HS-27A (cell line): ENCODE results near the gene MAD1L1.
"Not testable (repeated sequence)": the region's sequence is repeated elsewhere in the genome, so short reads cannot be mapped to it uniquely, and the experiment has no call there.

ENCODE experiments used
- DNase-seq: peaks from one replicate; pipeline ENCODE4 v3.0.0-alpha.2; 2012; ENCODE audit warnings: low read depth, missing footprints

The MAD1L1 gene

DNA sequence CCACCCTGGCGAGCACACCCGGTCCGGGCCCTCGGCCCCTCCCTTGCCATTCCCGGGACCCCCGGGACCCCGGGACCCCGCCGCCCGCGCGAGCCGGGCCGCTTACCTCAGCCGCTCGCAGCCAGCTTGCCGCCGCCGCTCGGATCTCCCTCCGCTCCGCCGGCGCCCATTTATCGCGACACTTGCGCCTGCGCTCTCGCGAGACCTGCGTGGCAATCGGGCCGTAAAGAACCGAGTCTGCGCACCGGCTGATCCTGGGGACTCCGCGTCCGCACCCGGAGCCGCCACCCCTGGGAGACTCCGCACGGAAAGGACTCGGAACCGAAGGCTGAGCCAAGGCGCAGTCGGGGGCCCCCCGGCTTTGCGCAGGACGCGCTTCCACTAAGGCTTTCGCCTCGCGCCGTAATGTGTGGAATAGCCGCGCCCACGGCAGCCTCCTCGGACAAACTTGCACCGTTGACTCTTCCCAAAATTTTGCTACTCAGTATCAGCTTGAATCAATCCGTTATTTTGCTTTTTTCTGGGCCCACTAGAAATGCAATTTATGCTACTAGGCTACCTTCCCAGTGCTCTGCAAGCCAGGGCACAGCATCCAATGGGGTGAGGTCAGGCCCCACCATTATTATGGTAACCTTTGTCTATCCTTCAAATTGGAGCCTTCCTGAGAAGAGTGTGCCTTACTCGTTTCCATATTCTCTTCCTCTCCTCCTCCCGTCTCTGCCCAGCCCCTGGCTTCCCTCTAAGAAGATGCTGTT, at the start of gene MAD1L1:
Gene MAD1L1, minus strand, starts transcription at position 180 of the 755 bp plus-strand sequence. CDS start 2,812 bp downstream, outside the sequence.
- DNase-seq: peak; percentile 84

DNA sequence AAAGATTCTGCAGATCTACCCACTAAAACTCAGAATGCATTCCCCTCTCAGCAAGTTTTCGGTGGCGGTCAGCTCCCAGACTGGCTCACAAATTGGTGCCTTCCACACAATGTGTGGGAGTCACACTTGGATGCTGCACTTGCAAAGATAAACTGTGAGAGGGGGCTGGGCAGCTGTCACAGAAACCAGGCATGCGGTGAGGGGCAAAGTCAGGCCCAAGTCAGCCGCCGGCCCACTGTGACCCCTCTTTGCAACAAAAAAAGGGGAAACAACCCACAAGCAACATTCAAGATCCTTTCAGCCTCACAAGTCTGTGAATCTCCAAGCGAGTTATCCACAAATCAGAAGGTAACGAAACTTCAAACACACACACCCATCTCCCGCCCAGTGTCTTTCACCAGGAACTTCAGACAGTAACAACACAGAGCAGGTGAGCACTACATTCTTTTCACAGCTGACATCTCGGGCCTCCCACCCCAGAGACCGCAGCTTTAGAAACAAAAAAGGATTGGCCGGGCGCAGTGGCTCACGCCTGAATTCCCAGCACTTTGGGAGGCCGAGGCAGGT, 49.5 kb upstream of the MAD1L1 start:
- no peak for DNase-seq

DNA sequence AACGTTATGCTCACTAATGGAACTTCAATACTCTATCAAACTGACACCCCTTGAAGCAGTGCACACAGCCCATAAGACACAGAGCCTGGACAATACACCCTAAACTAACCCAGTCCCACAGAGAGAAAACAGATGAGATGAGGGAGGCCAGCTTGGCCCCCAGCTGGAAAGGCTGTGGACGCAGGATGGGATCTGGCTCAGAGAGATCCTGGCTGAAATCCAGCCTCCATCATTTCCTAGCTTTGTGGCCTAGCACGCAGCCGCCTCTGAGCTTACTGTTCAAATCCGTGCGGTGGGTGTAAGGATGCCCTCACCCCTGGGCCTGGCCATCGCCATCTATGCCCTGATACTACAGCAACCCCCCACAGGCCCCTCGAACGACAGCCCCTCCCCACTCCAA, 48.8 kb upstream of the MAD1L1 start:
- DNase-seq: no peak

DNA sequence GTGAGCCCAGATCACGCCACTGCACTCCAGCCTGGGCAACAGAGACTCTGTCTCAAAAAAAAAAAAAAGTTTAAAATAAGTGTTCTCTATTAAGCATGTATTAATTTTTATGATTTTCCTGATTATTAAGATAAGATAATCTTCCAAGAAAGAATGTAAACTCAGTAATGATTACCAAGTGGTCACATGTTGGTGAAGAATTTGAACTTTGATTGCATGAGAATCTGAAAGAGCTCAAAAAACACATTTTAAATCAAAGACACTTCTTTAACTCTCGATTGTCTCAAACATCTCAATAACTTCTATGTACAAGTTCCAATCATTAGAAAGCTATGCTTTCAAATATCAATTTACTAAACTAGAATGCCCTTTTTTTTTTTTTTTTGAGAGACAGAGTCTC, 47.7 kb upstream of the MAD1L1 start:
- no peak for DNase-seq

DNA sequence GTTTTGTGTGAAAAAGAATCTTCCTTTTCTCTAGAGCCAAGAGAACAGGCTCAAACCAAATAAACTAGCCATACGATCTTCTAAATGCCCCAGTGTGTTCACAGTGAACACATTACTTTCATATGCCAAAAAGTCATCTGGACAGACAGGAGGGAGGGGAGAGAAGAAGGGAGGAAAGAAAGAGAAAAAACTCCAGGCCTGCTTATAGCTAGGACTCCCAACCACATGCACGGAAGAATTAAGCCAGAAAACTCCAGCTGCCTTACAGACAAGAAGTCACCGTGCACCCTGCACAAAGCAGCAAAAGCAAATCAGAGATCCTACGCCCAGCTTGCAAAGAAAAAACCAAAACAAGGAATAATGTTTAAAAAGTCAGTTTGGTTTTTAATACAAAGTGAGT, 47.2 kb upstream of the MAD1L1 start:
- no peak for DNase-seq

DNA sequence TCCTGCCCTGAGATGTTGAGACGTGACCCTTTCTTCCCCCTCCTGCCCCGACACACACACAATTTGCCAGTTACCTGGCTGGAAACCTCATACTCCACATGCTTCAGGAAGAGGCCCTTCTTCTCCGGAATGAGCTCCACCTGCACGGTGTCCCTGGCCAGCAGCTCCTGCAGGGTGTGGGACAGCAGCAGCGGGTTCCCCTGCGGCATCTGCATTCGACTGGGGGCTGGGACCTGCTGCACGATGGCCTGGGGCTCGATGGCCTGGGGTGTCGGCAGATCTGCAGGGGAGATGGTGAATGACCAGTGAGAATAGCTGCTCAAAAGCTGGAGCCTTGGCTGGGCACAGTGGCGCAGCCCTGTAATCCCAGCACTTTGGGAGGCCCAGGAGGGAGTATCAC, 45.3 kb upstream of the MAD1L1 start:
- DNase-seq: no peak

DNA sequence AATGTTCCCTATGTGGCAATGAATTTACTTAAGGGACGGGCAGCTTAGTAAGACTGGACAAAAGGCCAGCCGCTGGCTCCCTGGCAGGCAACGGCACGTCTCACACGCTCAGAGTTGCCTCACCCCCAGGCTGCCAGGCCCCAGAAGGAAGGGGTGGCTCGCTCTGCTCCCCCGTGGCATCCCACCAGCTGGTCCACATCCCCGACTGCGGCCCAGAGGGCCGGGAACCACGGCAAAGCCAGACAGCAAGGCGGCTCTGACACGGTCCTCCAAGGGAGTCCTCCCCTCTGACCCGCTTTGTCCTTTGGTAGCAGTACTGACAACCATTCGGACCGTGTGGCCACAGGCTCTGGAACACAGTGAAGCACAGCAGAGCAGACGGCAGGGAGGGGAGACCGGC, 43.4 kb upstream of the MAD1L1 start:
- no peak for DNase-seq

DNA sequence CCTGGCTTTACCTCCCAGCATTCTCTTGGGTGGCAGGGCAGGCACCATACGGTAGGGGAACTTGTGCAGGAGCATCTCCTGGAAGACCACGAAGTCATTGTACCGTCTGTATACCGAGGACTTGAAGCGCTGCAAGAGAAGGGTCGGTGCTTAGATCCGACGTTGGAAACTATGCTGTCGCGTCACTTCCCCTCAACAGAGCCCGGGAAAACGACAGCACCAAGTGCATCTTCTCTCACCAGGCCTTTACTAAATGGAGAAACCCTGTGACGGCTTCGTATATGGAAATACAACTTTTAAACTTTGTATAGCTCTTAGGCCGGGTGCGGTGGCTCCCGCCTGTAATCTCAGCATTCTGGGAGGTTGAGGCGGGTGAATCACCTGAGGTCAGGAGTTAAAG, 42.4 kb upstream of the MAD1L1 start:
- DNase-seq: no peak

DNA sequence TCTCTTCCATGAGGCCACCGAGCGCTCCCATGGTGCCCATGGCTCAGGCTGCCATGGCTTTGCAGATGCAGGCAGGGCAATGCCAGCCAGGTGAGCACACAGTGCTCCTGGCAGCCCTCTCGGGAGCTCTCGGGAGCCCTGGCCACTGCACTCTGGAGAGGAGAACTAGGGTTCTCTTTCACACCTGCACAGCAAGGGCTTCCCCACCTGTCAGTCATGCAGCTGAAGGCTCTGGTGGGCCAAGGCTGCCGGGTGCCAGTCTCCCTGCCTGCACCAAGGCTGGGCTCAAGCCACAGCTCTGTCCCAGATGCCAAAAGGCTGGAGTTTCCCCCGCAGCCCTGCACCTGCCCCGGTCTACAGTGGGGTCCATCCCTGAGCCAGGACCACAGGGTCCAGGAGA, 41.9 kb upstream of the MAD1L1 start:
- DNase-seq: no peak

DNA sequence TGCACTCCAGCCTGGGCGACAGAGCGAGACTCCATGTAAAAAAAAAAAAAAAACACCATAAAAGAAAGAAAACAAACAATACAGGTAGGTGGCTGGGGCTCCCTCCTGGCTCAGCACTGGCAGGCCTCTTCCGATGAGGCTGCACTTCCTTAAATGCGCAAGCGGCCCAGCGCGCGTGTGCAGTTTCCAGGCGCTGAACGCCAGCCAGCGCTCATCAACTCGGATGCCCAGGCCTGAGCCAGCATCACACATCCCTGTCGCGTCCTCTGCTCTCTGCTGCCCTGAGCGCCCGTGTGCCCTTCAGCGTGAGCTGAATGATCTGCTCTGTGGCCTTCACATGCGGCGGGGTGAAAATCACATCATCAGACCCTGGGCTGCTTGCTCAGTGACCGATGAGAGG, 41.1 kb upstream of the MAD1L1 start:
- no peak for DNase-seq

DNA sequence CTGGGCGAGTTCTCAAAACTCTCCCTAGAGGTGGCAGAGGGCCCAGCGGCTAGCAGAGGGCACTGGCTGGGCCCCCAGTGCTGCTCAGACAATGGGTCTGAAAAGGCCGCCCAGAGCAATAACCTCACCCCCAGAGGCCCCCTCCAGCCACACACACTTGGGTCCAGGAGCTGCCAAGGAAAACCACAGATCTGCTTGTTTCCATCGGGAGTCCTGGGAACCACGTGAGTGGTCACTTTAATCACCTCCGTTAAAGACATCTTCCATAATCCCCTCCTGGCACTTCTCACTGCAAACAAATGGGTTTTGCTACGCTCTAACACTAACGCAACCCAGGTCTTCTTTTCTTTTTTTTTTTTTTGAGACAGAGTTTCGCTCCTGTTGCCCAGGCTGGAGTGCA, 39.3 kb upstream of the MAD1L1 start:
- DNase-seq: no peak

DNA sequence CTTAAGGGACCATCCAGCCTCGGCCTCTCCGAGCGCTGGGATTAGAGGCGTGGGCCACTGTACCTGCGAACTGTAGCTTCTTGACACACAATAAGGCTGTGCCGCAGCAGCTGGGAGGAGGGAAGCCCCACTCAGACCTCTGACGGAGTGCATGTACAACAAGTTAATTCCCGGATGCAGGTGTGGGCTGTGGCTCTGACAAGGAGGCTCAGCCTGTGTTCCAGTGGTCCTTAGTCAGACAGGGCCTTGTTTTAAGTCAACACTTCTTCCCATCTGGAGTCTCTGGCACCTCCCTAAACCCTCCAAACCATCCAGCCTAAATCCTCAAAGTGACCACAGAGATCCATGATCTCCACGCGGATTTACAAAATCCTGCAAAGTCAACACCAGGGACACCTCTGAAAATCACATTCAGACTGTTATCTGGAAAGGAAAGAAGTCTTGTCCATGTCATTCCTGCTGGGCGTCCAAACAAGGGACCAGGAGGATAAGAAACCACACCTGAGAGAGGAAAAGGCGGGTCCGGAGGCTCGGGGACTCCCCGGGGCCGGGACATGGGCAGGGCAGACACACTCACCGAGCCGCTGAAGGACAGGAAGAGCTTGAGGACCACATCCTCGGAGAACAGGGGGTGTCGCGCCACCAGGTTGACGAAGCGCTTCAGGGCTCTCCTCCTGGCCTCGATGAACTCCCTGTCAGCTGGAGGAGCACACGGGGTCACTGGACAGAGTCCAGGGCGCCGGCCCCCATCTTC, 38.7 kb upstream of the MAD1L1 start:
- DNase-seq: no peak

DNA sequence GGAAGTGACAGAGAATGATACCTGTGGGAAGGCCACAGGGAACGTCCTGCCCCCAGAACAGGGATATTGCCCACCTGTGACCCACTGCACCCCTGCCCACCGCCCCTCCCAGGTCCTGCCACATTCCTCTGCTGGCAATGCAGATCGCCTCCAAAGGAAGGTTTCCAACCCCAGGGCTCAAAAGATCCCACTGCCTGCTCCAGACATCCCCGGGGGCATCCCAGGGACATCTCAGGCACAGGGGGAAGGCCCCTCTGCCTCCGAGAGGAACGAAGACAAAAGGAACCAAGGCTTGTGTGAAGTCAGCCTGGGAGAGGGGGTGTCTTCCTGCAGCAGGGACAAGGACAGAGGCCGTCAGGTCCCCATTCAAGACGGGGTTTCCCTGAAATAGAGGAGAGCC, 37.8 kb upstream of the MAD1L1 start:
- DNase-seq: no peak

DNA sequence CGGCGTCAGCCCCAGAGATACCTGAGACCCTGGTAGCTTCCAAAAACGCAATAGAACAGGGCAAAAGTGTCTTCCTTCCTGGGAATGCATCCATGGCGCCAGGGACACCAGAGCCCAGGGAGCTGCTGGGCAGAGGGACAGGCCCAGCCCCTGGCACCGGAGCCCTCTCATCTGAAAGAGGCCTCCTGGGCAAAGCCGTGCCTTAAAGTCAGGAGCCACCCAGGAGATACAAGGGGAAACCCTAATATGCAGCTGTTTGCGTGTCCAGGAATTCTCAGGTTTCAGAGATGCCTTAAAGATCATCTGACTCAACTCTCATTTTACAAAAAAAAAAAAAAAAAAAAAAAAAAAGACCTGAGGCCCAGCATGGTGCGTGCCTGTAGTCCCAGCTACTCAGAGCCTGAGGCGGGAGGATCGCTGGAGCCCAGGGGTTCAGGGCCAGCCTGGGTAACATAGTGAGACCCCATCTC, 37.3 kb upstream of the MAD1L1 start:
- no peak for DNase-seq

DNA sequence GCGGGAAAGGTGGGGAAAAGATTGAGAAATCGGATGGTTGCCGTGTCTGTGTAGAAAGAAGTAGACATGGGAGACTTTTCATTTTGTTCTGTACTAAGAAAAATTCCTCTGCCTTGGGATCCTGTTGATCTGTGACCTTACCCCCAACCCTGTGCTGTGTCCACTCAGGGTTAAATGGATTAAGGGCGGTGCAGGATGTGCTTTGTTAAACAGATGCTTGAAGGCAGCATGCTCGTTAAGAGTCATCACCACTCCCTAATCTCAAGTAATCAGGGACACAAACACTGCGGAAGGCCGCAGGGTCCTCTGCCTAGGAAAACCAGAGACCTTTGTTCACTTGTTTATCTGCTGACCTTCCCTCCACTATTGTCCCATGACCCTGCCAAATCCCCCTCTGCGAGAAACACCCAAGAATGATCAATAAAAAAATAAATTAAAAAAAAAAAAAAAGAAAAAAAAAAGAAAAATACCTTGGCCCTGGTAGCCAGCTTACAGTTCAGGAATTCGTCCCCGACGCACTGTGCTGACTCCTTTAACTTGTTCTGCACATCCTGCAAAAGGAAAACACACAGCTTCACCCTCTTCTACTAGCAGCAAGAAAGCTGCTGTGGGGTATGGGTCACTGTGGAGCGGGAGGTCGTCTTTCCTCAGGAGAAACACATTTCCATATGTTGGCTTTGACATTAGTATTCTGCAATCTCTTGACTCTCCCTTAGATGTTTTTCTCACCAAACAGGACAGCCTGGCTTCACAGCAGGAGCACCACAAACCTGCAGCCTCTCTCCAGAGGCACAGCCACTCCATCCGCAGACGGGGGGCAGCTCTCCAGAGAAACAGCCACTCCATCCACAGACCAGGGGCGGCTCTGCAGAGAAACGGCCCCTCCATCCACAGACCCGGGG, 36.6 kb upstream of the MAD1L1 start:
- DNase-seq: not testable (repeated sequence)

DNA sequence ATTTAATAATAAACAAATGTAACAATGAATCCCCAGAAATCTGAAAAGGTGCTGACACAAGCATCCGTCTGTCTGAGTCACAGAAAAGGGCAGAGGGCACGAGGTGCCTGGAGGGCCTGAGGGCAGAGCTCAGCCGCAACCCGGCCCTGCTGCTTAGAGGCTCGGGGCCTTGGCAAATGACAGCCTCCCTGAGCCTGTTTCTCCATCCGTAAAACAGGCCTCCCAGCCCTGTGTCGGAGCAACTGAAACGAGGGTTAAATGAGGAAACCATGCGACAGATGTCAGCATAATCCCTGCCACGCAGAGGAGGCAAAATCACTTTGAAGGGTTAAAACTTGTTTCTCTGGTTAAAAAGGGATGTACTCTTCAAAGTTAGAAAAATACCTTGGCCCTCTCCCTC, 34.2 kb upstream of the MAD1L1 start:
- no peak for DNase-seq

DNA sequence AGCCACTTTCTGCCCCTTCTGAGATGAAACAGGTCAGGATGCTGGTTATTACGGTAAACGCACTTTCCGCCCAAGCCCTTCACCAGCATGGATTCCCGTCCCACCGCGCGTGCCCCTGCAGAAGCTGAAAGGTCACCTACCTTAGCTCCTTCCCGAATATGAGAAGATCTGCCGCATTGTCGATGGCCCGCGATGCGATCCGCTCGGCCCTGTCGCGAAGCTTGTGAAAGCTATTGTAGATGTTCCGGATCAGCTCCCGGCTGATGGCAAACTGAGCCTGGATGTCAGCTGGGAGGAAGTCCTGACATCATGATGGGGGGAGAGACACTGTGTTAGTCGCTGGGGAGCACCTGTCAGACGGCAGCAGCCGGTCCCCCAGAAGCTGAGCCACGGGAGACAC, 31.4 kb upstream of the MAD1L1 start:
- DNase-seq: no peak

DNA sequence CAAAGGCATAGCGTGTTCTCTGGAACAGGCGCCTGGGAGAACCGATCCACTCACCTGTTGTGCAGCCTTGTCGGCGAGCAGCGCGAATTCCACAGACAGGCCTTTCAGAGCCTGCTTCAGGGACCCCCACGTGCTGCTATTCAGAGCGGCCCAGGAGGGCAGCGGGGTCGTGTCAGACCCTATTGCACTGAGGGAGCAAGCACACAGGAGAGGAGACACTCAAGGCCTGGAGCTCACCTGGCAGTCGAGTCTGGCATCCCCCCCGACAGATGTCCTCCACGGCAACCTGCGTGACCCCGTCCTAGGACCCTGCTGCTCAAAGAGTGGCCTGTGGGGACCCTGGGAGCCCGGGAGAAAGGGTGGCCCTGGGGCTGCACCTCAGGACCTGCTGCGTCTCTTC, 30.4 kb upstream of the MAD1L1 start:
- no peak for DNase-seq

DNA sequence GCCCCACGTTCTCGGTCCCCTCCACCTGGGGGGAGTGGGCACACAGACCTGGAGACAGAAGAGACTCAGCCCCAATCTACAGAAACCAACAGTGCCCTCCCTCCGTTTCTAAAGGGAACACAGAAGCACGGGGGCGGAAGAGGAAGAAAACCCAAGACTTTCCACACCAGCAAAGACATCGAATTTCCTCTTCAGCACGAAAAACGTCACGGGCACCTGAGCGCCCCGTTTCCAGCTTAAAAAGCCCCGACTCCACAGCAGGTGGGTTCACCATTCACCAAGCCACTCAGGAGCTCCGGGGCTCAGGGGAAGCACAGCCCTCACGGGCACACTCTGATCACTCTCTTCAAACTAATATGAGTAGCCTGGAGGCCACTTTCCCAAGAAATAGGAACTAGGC, 28.9 kb upstream of the MAD1L1 start:
- no peak for DNase-seq

DNA sequence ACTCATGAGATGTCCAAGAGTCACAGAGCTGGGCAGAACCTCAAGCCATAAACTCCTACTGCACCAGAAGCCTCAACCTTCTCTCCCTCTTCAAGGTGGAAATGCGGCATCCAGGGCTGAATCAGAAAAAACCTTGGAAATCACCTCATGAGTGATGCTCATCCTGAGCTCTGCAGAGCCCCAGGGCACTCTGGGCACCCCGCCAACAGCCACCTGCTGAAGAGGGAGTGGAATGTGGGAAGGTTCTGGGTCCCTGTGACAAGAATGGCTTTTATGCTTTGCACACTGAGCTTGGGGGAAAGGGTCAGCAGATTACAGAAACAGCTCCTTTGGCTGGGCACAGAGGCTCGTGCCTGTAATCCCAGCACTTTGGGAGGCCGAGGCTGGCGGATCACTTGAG, 28.1 kb upstream of the MAD1L1 start:
- no peak for DNase-seq

DNA sequence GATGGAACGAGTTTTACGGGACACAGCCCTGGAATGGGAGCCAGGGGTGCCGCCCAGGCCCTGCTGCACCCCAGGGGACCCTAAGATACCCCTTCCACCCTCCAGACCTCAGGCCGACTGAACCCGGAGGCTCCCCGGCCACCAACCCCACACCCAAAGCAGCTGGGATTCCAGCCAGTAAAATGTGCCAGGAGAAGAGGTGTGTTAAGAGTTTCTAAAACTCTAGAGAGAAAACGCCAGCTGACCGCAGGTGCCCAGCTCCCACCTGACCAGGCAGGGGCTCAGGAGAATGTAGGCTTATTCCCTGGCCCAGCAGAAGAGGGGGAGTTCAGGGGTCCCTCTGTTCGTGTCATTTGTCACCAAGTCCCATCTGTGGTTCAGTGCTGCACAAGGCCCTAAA, 26.7 kb upstream of the MAD1L1 start:
- no peak for DNase-seq

DNA sequence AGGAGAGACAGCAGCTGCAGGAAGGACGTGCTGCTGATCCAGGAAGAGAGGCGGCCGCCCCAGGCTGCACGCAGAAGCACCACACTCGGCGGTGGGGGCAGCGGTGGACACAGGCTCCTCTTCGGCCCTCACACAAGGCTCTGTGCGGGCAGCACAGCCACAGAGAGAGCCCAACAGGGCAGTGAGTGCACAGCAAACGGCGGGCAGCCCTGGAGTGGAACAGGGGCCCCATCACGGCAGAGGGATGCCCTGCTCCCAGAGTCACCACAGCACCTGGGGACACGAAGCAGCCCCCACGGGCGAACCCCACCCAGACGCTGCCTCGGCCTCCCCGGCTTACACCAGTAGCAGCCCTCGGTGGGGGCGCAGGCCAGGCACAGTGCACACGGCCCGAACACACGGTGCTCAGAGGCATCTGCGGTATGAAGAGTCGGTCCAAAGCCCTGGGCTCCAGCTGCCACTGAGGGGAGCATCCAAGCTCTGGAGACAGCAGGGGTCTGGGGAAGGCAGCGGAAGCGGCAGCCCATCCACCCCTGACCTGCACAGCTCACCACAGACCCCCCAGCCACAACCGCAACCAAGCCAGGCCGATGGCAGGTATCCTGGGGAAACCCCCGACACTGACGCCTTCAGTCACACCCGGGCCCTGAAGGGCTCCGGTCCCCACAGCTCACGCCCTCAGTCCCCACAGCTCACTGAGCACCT, 26.1 kb upstream of the MAD1L1 start:
- DNase-seq: no peak
